Measurements from ENCODE around the gene SRD5A1.

Gene SRD5A1

DNA sequence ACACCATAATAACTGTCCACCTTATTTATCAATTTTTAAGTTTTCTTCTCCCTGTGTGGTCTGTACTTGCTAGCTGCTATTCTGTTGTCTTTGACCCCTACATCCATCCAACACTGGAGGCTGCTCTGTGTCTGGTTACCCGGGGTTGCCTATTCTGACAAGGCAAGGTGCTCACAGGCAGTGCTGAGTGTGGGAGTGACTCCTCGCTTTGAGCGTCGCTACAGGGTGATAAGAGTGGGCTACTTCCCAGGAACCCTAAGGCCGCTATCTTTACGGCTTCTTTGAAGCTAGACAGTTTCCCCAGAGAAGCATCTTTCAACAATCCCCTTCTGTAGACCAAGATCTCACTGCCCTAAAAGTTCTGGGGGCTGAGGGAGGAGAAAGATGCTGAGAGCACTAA is 35.7 kb upstream of the SRD5A1 start:
- TF ChIP-seq, protein P1, sequence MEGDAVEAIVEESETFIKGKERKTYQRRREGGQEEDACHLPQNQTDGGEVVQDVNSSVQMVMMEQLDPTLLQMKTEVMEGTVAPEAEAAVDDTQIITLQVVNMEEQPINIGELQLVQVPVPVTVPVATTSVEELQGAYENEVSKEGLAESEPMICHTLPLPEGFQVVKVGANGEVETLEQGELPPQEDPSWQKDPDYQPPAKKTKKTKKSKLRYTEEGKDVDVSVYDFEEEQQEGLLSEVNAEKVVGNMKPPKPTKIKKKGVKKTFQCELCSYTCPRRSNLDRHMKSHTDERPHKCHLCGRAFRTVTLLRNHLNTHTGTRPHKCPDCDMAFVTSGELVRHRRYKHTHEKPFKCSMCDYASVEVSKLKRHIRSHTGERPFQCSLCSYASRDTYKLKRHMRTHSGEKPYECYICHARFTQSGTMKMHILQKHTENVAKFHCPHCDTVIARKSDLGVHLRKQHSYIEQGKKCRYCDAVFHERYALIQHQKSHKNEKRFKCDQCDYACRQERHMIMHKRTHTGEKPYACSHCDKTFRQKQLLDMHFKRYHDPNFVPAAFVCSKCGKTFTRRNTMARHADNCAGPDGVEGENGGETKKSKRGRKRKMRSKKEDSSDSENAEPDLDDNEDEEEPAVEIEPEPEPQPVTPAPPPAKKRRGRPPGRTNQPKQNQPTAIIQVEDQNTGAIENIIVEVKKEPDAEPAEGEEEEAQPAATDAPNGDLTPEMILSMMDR (IDR thresholded peaks at IDR 0.05) = no peak

DNA sequence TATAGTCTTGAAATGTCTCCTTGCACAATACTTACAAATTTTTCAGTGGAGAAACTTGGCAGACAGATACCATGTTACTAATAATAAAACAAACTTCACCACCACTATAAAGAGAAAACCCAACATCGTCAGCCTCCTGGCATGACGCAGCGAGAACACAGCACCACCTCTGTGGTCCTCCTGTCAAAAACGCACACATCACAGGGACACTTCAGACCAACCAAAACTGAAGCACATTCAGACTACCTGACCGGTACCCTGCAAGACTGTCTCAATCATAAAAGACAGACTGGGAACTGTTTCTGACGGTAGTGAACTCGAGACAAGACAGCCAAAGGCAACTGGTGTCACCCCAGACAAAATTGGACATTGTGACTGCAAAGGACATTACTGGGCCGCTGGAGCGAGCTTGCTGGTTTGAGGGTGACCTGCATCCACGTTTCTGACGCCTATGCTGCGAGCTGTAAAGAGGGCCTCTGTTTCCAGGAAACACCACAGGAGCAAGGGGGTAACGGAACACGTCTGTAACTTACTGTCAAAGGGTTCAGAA is 34.8 kb upstream of the SRD5A1 start:
- TF ChIP-seq, protein P1 (IDR thresholded peaks at IDR 0.05) = no peak

DNA sequence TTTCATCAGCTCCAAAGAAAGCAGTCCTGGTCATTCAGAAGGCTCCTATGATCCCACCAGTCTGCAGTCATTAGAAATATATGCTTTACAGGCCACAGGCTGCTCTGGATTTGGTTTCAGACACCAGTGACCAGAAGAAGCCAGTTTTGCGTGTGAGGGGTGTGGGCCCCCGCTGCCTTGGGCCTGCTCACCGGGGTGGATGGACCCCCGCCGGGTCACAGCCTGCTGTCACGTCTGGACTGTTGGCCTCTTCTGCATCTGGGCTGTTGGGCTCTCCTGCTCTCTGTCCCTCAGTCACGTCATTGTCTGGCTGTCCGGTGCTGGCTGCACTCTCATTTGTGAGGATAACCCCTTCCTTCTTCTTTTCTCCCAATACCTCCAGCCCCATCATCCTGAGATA is 33.5 kb upstream of the SRD5A1 start:
- TF ChIP-seq, protein P1 (IDR thresholded peaks at IDR 0.05) = no peak

DNA sequence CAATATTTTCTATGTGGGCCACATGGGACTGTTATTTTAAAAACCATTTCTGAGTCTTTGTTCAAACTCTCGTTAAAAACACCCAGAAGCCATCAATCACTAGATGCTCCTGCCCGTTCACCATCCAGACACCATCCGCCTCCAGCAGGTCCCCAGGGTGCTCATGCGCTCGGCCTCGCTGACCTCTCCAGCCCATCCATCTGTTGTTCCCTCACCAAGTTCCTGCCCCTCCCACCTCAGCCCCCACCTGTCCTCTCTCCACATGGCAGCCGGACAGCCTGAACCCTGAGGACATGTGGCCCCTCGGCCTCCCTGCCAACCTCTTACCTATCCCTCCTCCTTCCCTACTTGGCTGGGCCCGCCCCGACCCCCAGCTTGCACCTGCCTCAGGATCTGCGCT is 32.0 kb upstream of the SRD5A1 start:
- TF ChIP-seq, protein P1 (IDR thresholded peaks at IDR 0.05) = no peak

DNA sequence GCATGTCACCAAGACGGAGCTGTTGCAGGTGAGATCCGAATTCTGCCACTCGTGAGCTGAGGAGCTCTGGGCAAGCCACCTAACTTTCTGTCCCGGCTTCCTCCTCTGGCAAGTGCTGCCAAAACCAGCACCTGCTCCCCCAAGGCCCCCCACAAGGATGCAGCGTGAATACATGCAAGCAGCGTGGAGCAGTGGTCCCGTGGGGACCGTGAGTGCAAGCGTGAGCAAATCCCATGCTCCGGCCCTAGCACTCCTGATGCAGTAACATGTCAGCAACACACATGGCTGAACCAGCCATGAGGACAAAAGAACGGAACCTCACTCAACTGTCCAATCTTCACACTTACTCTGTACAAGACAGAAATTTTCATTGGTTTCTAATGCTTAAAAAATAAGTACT is 31.4 kb upstream of the SRD5A1 start:
- TF ChIP-seq, protein P1 (IDR thresholded peaks at IDR 0.05) = no peak

DNA sequence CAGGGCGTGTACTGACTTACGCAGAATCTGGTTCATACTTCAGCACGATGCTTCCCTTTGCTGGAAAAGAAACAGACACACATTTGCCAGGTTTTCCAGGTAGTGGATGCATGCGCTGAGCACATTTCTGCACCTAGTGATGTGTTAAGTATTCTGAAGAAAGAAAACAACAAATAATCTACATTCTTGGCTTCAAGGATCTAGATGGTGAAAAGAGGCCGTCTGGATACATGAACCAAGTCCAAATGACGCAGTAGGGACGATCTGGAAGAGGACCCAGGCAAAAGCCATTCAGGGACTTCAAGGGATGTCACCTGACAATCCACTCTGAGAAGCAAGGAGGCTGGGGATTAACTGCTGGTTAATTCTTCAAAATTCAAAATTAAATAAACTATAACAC is 30.8 kb upstream of the SRD5A1 start:
- TF ChIP-seq, protein P1 (IDR thresholded peaks at IDR 0.05) = no peak

DNA sequence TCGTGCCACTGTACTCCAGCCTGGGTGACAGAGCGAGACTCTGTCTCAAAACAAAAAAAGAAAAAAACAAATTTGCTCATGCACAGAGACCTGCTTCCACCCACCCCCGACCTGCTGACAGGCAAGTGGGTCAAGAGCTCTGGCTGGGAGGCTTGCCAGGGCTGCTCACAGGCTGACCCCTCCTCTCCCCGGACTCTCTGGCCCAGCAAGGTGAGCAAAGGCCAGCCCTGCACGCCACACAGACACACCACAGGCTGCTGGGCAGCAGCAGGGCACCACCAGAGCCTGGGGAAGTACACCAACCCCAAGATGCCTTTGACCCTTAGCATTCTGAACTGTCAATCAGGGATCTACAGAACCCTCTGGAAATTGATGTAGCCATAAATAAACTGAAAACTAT is 29.6 kb upstream of the SRD5A1 start:
- TF ChIP-seq, protein P1 (IDR thresholded peaks at IDR 0.05) = no peak

DNA sequence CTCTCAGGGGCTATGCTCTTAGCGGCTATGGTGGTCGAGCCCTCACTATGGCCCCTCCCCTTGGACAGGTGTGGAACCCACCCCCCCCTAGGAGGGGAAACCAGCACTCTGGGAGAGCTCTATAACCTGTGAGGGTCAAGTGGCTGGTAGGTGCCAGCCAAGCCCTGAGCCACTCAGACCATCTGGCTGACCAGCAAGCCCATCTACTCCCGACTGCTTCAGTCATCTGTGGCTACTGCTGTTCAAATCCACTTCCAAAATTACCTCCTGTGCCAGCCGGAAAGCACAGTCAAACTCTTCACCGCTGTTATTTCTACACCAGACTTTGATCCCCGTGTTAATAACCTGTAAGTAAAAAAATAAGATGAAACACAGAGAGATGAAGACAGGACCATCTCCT is 28.9 kb upstream of the SRD5A1 start:
- TF ChIP-seq, protein P1 (IDR thresholded peaks at IDR 0.05) = no peak

Data from LNCAP (cell line).